WTC11 (cell line): ENCODE data around the gene IL17RC. TPM values are rescaled to one million over a fixed set of nuclear protein-coding genes. Genes with fewer than 3 reads are reported as not detected.

Source experiments
- ATAC-seq: fragments of 200-7000 bp; cut with Tn5 transposase; 2 replicates; pipeline ENCODE4 v1.10.0; 2021; ENCODE audit warnings: mild to moderate bottlenecking, moderate library complexity
- CTCF ChIA-PET: fragments of 300-600 bp; sonication (Branson Sonifier 250); formaldehyde crosslinking; loops from one replicate; lab custom pipeline; 2021; ENCODE audit warnings: antibody characterized with exemption; lab: Charles Lee
- POLR2A ChIA-PET: fragments of 350-600 bp; sonication (Branson Sonifier 250); formaldehyde crosslinking; loops from one replicate; lab custom pipeline; 2021; ENCODE audit warnings: antibody characterized with exemption; lab: Charles Lee
- DNase-seq: peaks from one replicate; pipeline ENCODE4 v3.0.0; 2021; ENCODE audit warnings: low spot score
- H3K27ac Mint-ChIP-seq: 2 replicates; pipeline ENCODE4 v1.8.0; 2021; ENCODE audit warnings: mixed read lengths
- H3K27me3 Mint-ChIP-seq: 2 replicates; pipeline ENCODE4 v1.8.0; 2021; ENCODE audit warnings: low read depth, mild to moderate bottlenecking, moderate library complexity, mixed read lengths
- H3K36me3 Mint-ChIP-seq: 2 replicates; pipeline ENCODE4 v1.8.0; 2021; ENCODE audit warnings: mixed read lengths
- H3K4me1 Mint-ChIP-seq: 2 replicates; pipeline ENCODE4 v1.8.0; 2022; ENCODE audit warnings: mixed read lengths
- H3K4me3 Mint-ChIP-seq: 2 replicates; pipeline ENCODE4 v1.8.0; 2021; ENCODE audit warnings: mild to moderate bottlenecking, moderate library complexity, mixed read lengths
- H3K9me3 Mint-ChIP-seq: 2 replicates; pipeline ENCODE4 v1.8.0; 2021; ENCODE audit warnings: mixed read lengths
- AFF4 ChIP-seq: sonication (generic); formaldehyde crosslinking; IDR thresholded peaks from 2 replicates; pipeline ENCODE4 v1.8.1; 2023; ENCODE audit warnings: mild to moderate bottlenecking, missing genetic modification reagents, borderline replicate concordance
- CREM ChIP-seq: sonication (generic); formaldehyde crosslinking; IDR thresholded peaks from 2 replicates; pipeline ENCODE4 v1.8.1; 2022; ENCODE audit warnings: mild to moderate bottlenecking, missing genetic modification reagents, moderate library complexity
- E2F5 ChIP-seq: sonication (generic); formaldehyde crosslinking; IDR thresholded peaks from 2 replicates; pipeline ENCODE4 v1.8.1; 2022; ENCODE audit warnings: mild to moderate bottlenecking, moderate library complexity, missing genetic modification reagents
- GABPB1 ChIP-seq: sonication (generic); formaldehyde crosslinking; IDR thresholded peaks from 2 replicates; pipeline ENCODE4 v1.8.1; 2023; ENCODE audit warnings: mild to moderate bottlenecking, missing genetic modification reagents
- GRHL2 ChIP-seq: fragments of 250-450 bp; sonication (Bioruptor Pico); IDR thresholded peaks from 2 replicates; pipeline ENCODE4 v1.8.0; 2022; ENCODE audit warnings: mild to moderate bottlenecking, moderate library complexity; ENCODE audit not compliant: insufficient replicate concordance, severe bottlenecking
- JUN ChIP-seq: sonication (generic); formaldehyde crosslinking; IDR thresholded peaks from 2 replicates; pipeline ENCODE4 v1.8.0; 2023; ENCODE audit warnings: mild to moderate bottlenecking, missing genetic modification reagents
- NFATC4 ChIP-seq: fragments of 250-450 bp; sonication (Bioruptor Pico); IDR thresholded peaks from 2 replicates; pipeline ENCODE4 v1.9.0; 2021; ENCODE audit warnings: mild to moderate bottlenecking
- NFE2L1 ChIP-seq: sonication (generic); formaldehyde crosslinking; IDR thresholded peaks from 2 replicates; pipeline ENCODE4 v1.8.1; 2023; ENCODE audit warnings: missing genetic modification reagents
- NR2C2 ChIP-seq: sonication (generic); formaldehyde crosslinking; IDR thresholded peaks from 2 replicates; pipeline ENCODE4 v1.8.0; 2022; ENCODE audit warnings: mild to moderate bottlenecking, missing genetic modification reagents
- NR3C1 ChIP-seq: sonication (generic); formaldehyde crosslinking; conservative IDR thresholded peaks from 2 replicates; pipeline ENCODE4 v1.8.1; 2023; ENCODE audit warnings: low read depth, mild to moderate bottlenecking, missing genetic modification reagents
- SMAD3 ChIP-seq: sonication (generic); formaldehyde crosslinking; IDR thresholded peaks from 2 replicates; pipeline ENCODE4 v1.8.0; 2022; ENCODE audit warnings: missing genetic modification reagents, mild to moderate bottlenecking, borderline replicate concordance
- SMAD4 ChIP-seq: sonication (generic); formaldehyde crosslinking; IDR thresholded peaks from 2 replicates; pipeline ENCODE4 v1.8.0; 2022; ENCODE audit warnings: mild to moderate bottlenecking, missing genetic modification reagents
- TCF7 ChIP-seq: sonication (generic); formaldehyde crosslinking; IDR thresholded peaks from 2 replicates; pipeline ENCODE4 v1.8.0; 2022; ENCODE audit warnings: mild to moderate bottlenecking, low read depth, missing genetic modification reagents, moderate library complexity
- ZNF317 ChIP-seq: sonication (generic); formaldehyde crosslinking; IDR thresholded peaks from 2 replicates; pipeline ENCODE4 v1.8.1; 2023; ENCODE audit warnings: low read depth, mild to moderate bottlenecking, moderate library complexity, missing genetic modification reagents, borderline replicate concordance
- ZNF423 ChIP-seq: fragments of 250-450 bp; sonication (Bioruptor Pico); IDR thresholded peaks from 2 replicates; pipeline ENCODE4 v2.1.2; 2022; ENCODE audit warnings: mild to moderate bottlenecking, moderate library complexity
- ZNF425 ChIP-seq: fragments of 250-450 bp; sonication (Bioruptor Pico); conservative IDR thresholded peaks from 2 replicates; pipeline ENCODE4 v1.9.0; 2021; ENCODE audit warnings: mild to moderate bottlenecking
- total RNA-seq: library from RNA; stranded (reverse); gene quantifications from 3 replicates; pipeline ENCODE4 v1.2.3, GENCODE V29; 2021
- TF ChIP-seq, protein P1 (sequence below): sonication (generic); formaldehyde crosslinking; IDR thresholded peaks from 2 replicates; pipeline ENCODE4 v1.8.0; 2023; ENCODE audit warnings: missing genetic modification reagents, mild to moderate bottlenecking, borderline replicate concordance
- TF ChIP-seq, protein P2 (sequence below): sonication (generic); formaldehyde crosslinking; IDR thresholded peaks from 2 replicates; pipeline ENCODE4 v1.8.1; 2022; ENCODE audit warnings: low read depth, mild to moderate bottlenecking, moderate library complexity, missing genetic modification reagents, borderline replicate concordance
- TF ChIP-seq, protein P3 (sequence below): sonication (generic); formaldehyde crosslinking; IDR thresholded peaks from 2 replicates; pipeline ENCODE4 v1.8.0; 2022; ENCODE audit warnings: mild to moderate bottlenecking, missing genetic modification reagents
- TF ChIP-seq, protein P4 (sequence below): fragments of 250-450 bp; sonication (Bioruptor Pico); IDR thresholded peaks from 2 replicates; pipeline ENCODE4 v1.8.0; 2021; ENCODE audit warnings: mild to moderate bottlenecking

The IL17RC gene
- total RNA-seq, 1 experiment from 2014 or later: 10.1 TPM

DNA sequence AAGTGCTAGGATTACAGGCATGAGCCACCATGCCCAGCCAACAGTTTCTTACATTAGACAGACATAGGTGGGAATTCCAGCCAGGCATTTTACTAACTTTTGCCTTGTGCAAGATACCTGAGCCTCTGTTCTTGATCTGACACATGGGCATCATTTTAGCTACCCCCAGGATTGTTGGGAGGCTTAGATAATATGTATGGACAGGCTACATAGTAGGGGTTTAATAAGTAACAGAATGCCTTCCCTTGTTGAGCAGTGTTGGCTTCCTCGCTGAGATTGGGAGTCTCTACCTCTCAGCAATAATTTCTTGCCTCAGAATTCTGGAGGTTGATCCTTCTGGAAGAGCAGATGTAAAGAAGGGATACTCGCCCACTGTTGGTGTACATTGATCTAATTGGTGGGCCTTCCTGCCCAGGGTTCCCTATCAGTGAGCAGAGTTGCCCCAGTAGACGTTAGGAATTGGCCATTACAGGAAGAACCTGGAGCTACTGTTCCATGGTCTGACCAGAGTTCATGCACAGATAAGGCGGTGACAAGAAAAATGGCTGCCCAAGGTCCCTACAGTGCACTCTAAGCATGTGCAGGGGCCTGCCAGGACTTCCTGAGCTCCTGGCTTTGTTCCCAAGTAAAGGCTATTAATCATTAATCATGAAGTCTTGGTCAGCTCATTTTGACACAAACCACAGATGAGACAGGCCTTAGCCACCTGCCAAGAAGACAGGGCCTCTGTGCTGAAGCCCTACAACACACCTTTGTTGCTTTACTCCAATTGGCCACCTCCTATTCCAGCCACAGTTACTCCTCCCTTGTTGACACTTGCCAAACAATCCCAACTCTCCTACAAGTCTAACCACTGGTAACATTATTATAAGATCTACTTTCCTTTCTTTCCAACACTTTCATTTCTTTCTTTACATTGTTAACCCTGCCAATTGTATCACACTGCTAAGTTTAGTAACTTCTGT lies 19.2 kb upstream of the IL17RC start:
- Mint-ChIP-seq H3K4me3 (no peak overlapping the region), H3K9me3 (no peaks in the 10 kb centered on the region), H3K36me3 (peaks cover 20% of the 10 kb centered on the region), H3K27me3 (no peaks in the 10 kb centered on the region; the same call in 1 of the 2 replicates), H3K4me1 (peaks cover 7% of the 10 kb centered on the region), H3K27ac (no peak overlapping the region)
- ChIA-PET POLR2A (no interaction called here), CTCF (no interaction called here)
- DNase-seq (no peak), ATAC-seq (no peak)
- TF ChIP-seq, protein P1, sequence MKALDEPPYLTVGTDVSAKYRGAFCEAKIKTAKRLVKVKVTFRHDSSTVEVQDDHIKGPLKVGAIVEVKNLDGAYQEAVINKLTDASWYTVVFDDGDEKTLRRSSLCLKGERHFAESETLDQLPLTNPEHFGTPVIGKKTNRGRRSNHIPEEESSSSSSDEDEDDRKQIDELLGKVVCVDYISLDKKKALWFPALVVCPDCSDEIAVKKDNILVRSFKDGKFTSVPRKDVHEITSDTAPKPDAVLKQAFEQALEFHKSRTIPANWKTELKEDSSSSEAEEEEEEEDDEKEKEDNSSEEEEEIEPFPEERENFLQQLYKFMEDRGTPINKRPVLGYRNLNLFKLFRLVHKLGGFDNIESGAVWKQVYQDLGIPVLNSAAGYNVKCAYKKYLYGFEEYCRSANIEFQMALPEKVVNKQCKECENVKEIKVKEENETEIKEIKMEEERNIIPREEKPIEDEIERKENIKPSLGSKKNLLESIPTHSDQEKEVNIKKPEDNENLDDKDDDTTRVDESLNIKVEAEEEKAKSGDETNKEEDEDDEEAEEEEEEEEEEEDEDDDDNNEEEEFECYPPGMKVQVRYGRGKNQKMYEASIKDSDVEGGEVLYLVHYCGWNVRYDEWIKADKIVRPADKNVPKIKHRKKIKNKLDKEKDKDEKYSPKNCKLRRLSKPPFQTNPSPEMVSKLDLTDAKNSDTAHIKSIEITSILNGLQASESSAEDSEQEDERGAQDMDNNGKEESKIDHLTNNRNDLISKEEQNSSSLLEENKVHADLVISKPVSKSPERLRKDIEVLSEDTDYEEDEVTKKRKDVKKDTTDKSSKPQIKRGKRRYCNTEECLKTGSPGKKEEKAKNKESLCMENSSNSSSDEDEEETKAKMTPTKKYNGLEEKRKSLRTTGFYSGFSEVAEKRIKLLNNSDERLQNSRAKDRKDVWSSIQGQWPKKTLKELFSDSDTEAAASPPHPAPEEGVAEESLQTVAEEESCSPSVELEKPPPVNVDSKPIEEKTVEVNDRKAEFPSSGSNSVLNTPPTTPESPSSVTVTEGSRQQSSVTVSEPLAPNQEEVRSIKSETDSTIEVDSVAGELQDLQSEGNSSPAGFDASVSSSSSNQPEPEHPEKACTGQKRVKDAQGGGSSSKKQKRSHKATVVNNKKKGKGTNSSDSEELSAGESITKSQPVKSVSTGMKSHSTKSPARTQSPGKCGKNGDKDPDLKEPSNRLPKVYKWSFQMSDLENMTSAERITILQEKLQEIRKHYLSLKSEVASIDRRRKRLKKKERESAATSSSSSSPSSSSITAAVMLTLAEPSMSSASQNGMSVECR (CRISPR knock-in tag): no peak
- TF ChIP-seq TCF7 (CRISPR knock-in tag) (no peak), GRHL2 (CRISPR knock-in tag) (no peak), SMAD3 (CRISPR knock-in tag) (no peak), NFATC4 (CRISPR knock-in tag) (no peak), GABPB1 (CRISPR knock-in tag) (no peak), SMAD4 (CRISPR knock-in tag) (no peak), ZNF423 (CRISPR knock-in tag) (no peak), CREM (CRISPR knock-in tag) (no peak), NR2C2 (CRISPR knock-in tag) (no peak), ZNF425 (CRISPR knock-in tag) (no peak), JUN (CRISPR knock-in tag) (no peak), E2F5 (CRISPR knock-in tag) (no peak), AFF4 (CRISPR knock-in tag) (no peak), ZNF317 (no peak), NFE2L1 (no peak), NR3C1 (CRISPR knock-in tag) (no peak)
- TF ChIP-seq, protein P2, sequence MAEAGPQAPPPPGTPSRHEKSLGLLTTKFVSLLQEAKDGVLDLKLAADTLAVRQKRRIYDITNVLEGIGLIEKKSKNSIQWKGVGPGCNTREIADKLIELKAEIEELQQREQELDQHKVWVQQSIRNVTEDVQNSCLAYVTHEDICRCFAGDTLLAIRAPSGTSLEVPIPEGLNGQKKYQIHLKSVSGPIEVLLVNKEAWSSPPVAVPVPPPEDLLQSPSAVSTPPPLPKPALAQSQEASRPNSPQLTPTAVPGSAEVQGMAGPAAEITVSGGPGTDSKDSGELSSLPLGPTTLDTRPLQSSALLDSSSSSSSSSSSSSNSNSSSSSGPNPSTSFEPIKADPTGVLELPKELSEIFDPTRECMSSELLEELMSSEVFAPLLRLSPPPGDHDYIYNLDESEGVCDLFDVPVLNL (CRISPR knock-in tag): no peak
- TF ChIP-seq, protein P3, sequence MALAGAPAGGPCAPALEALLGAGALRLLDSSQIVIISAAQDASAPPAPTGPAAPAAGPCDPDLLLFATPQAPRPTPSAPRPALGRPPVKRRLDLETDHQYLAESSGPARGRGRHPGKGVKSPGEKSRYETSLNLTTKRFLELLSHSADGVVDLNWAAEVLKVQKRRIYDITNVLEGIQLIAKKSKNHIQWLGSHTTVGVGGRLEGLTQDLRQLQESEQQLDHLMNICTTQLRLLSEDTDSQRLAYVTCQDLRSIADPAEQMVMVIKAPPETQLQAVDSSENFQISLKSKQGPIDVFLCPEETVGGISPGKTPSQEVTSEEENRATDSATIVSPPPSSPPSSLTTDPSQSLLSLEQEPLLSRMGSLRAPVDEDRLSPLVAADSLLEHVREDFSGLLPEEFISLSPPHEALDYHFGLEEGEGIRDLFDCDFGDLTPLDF (CRISPR knock-in tag): no peak
- TF ChIP-seq, protein P4, sequence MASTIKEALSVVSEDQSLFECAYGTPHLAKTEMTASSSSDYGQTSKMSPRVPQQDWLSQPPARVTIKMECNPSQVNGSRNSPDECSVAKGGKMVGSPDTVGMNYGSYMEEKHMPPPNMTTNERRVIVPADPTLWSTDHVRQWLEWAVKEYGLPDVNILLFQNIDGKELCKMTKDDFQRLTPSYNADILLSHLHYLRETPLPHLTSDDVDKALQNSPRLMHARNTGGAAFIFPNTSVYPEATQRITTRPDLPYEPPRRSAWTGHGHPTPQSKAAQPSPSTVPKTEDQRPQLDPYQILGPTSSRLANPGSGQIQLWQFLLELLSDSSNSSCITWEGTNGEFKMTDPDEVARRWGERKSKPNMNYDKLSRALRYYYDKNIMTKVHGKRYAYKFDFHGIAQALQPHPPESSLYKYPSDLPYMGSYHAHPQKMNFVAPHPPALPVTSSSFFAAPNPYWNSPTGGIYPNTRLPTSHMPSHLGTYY (CRISPR knock-in tag): no peak
